Stimulated activated CD8-positive, alpha-beta memory T cell treated with anti-CD3 and anti-CD28 coated beads, Interleukin-12 subunit alpha, Interleukin-12 subunit beta, amount 100 ng/mL, for 1 hour (primary cell): ENCODE results near the gene TPPP.

ENCODE experiments used
- DNase-seq: peaks from one replicate; pipeline ENCODE4 v3.0.0-alpha.2; 2020; ENCODE audit warnings: low read depth

Gene TPPP

DNA sequence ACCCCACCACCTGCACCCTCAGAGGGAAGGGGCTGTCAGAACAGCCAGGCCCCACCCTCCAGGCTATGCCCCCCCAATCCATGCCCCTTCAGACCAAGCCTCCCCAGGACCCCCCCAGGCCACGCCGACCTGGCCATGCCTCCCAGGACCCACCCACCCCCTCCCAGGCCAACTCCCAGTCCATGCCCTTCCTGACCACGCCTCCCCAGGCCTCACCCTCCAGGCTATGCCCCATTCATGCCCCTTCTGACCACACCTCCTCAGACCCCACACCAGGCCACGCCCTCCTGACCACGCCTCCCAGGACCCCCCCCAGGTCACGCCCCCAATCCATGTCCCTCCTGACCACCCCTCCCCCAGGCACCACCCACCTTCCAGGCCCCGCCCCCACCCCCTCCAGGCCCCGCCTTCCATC, 27.6 kb downstream of the TPPP start:
- no peak for DNase-seq

DNA sequence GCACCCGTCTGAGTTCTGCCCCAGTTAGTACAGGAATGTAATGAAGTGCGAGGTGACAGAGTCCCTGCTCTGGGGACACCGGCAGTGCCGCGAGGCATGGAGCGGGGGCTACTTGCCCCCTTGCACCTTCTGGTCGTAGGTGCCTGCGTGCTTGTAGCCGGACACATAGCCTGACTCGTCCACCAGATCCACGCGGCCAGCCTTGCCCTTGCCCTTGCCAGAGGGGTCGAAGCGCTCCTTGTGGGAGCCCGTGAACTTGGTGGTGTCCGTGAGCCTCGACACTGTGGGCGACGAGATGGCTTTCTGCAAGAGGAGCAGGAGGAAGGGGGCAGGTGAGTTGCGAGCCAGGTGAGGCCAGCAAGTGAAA, 28.2 kb downstream of the TPPP start:
- no peak for DNase-seq

DNA sequence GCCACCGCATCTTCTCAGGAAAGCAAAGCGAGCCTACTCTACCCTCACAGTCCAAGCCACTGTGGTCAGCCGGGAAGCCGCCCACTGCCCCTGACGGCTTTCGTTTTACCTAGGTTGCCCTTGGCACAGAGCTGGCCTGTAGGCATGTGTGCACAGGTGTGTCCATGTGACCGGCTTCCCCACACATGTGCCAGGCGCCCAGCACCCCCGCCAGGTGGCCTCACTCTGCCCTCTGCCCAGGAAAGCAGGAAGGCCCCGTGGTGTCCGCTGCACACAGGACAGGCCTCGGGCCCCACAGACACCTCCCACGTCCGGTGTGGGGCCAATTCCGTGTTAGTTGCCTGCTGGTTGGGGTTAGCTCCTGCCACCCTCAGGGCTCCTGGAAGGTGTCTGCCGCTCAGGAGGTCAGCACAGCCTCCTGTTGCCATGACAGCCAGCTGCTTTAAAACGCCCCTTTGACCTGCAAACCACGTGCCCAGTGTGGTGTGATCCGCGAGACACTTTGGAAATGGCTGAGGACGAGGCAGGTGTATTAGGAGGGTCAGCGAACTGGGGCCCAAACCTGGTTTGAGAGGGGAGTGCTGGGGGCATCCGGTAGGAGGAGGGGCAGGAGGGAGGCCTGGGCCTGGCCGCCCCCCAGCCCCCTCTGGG, 28.7 kb downstream of the TPPP start:
- DNase-seq, result no peak

DNA sequence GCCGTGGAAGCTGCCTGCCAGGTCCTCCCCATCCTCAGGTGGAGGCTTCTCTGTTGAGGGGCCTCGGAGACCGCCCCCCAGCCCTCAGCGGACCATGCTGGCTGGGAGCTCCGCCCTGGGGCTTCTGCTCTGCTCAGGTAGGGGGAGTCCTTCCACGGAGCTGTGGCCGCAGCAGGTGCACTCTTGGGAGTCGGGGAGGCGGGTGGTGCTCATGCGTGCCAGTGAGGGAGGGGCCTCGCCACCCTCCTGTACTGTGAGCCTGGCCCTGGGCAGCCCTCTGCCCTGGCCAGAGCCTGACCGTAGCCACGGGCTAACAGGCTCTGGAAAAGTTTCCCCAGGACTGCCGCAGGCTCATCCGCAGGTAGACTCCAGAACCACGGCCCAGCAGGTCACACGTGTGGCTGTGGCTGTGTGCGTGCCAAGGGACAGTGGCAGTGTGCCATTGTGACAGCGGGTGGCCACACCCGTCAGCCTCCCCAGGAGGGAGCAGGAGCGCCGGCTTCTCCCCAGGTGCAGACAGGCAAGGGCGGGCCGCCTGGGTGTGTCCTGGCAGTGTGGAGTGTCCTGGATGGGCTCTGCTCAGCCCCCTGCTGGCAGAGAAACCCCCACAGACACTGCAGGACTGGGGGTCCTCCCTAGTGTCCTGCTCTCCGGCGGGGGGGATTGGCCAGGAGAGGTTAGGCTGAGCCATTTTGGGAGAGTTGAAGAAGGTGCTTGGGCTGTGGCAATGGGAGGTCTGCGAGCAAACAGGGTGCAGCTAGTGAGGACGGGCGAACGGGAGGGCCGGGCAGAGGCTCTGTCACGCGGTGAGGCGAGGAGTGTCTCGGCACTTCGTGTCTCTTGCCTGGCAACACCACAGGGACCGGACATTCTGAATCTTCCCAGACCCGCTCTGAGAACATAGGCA, 29.5 kb downstream of the TPPP start:
- DNase-seq, result no peak

DNA sequence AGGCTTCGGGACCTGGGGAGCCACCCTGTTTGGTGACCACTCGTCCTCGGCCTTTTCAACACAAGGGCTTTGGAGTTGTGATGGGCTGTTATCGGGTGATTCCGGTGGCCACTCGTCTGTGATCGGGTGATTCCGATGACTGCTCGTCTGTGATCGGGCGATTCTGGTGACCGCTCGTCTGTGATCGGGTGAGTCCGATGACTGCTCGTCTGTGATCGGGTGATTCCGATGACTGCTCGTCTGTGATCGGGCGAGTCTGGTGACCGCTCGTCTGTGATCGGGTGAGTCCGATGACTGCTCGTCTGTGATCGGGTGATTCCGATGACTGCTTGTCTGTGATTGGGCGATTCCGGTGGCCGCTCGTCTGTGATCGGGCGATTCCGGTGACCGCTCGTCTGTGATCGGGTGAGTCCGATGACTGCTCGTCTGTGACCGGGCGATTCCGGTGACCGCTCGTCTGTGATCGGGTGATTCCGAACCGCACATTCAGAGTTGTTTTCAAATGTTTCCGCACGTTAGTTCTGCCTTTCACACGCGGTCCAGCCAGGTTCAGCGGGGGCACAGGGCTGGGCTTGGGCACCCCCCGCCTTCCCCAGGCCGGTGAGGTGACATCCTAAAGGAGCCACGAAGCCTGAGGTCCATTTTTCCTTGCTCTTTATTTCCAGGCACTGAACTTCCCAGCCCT, 30.3 kb downstream of the TPPP start:
- DNase-seq, result no peak

DNA sequence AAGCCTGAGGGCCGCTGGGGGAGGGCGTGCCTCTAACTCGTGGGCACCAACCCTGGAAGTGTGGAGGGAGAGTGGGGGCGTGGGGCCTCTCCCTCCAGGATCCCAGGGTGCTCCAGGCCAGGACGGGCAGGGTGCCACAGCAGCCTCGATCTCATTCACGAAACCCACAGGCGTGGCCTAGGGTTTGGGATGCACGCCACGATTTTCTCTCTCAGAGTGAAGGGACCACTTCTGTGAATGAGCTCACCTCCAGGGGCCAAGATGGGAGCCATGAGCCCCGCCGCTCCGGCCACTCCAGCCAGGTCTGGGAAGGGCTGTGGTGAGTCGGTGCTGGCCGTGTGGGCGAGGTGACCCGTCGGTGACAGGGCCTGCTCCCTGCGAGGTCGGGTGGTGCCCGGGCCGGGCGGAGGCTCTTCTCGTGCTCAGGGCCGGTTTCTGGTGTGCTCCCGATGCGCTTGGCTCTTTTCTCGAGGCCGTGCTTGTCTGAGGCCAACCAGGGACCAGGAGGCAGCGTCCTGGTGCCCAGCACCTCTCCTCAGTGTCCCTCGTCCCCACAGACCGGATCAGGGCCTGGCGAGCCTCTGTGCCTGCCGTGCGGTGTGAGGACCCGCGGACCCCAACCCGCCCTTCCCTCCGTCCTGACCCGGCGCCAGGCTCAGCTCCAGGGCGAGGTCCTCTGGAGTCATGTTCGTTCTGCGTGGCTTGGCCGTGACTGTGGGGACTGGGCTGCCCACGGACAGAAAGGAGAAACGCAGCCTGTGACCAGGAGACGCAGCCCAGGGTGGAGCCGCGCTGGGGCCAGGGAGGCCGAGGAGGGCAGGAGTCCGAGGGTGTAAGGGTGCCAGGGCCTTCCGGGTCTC, 31.0 kb downstream of the TPPP start:
- DNase-seq, result no peak

DNA sequence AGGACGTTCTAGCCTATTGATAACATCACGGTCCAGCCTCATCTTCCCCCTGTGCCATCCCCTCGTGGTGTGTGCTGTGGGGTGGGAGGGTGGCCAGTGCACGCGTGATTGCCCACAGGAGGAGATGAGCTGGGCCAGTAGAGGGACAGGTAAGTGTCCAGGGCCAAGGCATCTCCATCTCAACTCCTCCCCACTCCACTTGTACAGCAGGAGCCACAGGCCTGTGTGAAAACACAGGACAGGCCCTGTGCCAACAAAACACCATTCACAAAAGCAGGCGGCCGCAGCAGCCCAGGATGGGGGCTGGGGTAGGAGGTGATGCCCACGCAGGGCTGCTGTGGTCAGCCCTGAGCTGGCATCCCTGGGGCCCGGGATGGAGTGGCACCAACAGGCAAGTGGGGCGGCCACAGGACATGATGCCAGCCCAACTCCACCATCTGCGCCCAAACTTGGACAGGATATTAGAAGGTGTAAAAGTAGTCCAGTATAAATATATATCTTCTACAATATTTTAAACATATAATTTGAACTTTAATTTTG, 32.6 kb downstream of the TPPP start:
- DNase-seq, result no peak

DNA sequence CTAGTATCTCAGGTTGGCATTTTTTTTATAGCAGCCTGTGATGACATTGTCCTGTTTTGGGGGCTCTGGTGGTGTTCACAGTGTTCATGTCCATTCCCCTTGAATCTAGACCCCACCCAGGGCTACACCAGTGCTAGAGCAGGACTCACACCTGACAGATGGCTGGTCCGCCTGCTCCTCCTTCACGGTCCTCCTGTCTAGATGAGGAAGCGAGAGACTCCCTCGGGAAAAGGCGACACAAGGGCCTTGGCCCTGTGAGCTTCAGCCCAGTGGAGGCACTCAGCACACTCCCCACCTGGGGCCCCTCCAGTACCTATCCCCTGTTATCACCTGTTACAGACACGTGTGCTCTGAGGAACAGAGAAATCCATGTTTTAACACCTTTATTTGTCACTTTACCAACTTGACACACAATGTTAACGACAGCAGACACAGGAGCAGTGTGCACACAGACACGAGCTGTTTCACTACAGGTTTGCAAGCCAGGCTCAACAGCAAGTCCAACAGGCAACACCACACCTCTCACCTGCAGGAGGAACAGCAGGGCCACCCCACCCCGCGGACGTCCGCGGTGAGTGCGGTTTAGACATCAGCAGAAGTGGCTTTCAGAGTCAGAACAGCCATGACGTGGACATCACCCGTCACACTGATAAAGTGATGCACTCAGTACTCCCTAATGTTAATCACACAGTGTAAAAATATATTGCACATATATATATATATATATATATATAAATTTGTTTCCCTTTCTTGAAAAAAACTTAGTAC, 33.5 kb downstream of the TPPP start:
- DNase-seq, result no peak

DNA sequence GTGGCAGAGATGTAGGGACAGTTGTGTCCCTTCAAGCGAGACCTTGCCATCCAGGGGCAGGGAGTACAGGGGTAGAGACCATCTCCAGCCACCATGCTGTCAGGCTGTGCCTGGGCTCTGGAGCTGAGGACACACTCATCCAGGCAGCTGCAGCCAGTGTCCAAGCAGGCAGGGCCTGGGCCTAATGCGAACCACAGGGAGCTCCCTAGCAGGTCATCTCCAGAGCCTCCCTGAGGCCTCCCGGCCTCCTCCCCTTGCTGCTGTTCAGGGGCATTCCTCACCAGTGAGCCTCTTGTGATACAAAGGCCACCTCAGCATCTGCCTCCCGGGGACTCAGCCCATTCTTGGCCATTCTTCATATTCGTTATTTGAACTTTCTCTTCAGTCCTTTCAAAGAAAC, 35.0 kb downstream of the TPPP start:
- DNase-seq, result no peak

DNA sequence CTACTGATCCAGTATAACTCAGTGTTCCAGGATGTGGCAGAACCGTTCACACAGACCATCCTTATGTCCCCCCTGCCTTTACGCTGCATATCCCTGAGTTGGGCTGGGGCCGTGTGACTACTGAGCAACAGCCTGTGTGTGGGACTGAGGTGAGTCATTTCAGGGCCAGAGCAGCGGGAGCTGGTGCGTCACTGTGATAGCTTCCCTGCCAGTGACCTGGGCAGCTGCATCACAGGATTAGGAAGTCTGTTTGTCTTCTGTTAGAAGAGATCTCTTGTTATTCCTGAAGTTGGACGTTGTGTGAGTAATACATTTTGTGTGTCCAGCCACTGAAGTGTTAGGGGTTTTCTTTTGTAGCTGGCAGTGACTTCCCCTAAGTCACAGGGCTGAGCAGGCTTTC, 35.6 kb downstream of the TPPP start:
- DNase-seq, result no peak

DNA sequence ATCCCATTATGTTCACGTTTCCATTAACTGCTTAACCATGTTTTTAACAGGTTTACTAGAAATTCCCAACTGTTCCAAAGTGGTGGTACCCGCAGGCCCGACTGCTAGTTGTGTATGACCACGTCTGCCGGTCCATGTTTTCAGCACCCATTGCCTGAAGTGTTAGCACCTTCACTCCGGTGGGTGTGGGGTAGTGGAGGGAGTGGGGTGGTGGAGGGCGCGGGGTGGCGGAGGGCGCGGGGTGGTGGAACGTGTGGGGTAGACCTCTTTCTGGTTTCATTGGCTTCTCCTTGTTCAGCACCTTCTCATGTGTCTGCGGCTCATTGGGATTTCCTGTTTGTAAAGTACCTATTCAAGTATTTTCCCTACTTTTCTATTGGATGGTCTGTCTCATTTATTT, 37.7 kb downstream of the TPPP start:
- no peak for DNase-seq

DNA sequence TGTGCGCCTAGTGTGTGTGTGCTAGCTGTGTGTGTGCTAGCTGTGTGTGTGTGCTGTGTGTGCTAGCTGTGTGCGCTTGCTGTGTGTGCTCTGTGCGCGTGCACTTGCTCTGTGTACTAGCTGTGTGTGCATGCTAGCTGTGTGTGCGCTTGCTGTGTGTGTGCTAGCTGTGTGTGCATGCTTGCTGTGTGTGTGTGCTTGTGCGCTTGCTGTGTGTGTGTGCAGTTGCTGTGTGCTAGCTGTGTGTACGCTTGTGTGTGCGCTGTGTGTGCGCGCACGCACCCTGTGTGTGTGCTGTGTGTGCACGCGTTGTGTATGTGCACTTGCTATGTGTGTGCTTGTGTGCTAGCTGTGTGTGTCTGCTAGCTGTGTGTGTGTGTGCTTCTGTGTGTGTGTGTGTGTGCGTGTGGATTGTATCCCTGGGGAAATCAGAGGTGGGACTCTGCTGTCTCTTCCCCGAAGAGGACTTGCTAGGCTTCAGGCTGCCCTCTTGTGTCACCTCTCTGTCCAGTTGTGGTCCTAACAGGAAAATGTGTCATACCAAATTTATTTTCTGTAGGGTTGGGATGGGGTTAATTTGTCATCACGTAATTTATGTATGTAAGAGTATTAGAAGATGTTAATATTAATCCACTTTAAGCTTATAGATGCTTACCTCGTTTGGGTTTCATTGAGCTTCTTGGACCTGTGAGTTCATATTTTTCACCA, 38.9 kb downstream of the TPPP start:
- no peak for DNase-seq

DNA sequence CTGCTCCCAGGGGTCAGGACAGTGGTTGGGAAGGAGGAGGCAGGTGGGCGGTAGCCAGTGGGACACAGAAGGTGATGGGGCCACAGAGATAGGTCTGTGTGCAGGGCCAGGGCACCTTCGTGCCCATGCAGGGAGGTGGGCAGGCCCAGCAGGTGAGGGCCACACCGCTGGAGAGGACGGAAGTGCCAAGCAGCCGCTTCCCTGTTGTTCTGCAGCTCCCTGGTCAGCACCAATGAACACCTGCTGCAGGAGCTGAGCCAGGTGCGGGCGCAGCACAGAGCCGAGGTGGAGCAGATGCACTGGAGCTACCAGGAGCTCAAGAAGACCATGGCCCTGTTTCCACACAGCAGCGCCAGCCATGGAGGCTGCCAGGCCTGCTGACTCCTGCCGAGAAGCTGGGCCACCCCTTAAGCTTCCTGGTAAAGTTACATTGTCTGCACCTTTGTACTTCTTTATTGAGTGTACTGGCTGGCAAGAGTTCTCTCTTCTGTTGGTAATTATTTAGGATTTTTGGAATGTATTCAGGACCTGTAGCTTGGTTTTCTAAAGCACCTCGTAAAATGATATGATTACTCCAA, 40.3 kb downstream of the TPPP start:
- DNase-seq, result no peak

DNA sequence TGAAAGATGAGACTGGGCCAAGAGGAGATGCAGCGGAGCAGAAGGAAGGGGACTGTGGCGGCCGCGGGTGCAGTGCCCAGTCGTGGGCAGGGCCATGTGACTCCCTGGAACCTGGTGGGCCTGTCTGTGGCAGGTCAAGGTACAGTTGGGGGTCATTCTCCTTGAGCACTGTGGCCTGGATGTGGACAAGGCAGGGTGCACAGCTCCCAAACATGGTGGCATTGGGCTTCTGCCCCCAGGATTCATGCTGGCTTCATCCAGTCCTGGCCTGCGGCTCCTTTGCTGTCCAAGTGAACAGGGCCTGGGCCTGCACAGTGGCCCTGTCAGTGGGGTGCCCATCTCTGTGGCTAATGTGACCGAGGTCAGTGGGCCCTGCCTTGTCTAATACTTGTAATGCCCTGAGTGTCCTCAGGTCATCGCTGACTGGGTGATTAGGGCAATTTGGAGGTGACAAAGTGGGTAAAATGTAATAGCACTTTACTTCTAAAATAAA, 41.1 kb downstream of the TPPP start:
- no peak for DNase-seq

DNA sequence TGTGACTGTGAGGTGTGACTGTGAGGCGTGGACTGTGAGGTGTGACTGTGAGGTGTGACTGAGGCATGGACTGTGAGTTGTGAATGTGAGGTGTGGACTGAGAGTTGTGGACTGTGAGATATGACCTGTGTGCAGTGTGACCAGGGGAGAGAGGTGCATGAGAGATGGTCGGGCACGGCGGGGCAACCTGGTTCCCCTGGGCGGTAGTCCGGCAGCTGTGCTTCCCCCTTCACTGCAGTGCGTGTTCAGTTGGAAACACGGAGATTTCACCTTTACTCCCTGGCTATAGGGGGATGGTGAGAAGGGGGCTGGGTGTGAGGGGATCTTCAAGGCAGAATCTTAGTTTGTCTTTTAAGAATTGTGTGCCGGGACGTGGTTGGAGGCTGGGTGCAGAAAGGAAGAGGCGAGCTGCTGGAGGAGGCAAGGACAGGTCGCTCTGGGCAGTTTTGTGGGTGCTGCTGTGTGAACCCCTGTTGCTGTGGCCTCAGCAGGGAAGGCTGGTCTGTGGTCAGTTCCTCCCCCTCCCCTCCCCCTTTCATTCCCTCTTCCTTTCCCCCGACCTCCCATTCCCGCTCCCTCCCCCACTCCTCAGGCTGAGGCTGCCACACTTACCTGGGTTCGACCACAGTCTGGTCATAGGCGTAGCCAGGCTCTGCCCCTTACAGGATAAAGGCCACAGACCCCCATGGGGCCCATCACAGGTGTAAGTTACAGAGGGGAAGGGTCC, 41.7 kb downstream of the TPPP start:
- no peak for DNase-seq

DNA sequence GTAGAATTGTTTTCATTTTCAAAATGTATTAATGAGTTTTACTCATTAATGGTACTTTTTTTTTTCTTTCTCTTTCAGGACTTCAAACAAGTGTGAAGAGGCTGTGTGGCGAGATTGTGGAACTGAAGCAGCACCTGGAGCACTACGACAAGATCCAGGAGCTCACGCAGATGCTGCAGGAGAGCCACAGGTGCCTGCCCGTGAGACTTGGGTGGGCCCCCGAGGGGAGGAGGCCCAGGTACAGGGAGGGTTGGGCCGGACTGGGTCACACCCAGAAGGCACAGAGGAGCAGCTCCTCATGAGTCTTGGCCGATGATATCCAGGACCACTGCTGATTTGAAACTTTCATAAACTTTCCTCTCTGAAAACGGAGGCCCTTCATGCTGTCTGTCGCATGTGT, 45.4 kb downstream of the TPPP start:
- DNase-seq, result no peak

DNA sequence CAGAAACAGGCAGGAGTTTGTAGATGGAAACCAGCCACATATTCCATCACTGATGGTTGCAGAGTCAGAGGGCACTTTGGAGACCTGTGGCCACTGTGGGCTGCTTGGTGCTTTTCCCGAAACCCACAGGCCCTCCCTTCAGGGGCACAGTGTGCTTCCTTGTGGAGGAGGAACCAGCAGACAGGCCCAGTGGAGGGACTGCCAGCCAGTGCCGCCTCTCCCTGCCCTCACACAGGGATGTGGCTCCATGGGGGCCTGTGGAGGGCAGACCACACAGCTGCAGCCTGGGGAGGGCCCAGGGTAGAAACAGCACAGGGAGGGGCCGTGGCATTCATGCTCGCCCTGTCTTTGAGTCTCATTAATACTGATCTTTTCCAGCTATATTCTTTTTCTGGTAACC, 45.8 kb downstream of the TPPP start:
- DNase-seq, result no peak

DNA sequence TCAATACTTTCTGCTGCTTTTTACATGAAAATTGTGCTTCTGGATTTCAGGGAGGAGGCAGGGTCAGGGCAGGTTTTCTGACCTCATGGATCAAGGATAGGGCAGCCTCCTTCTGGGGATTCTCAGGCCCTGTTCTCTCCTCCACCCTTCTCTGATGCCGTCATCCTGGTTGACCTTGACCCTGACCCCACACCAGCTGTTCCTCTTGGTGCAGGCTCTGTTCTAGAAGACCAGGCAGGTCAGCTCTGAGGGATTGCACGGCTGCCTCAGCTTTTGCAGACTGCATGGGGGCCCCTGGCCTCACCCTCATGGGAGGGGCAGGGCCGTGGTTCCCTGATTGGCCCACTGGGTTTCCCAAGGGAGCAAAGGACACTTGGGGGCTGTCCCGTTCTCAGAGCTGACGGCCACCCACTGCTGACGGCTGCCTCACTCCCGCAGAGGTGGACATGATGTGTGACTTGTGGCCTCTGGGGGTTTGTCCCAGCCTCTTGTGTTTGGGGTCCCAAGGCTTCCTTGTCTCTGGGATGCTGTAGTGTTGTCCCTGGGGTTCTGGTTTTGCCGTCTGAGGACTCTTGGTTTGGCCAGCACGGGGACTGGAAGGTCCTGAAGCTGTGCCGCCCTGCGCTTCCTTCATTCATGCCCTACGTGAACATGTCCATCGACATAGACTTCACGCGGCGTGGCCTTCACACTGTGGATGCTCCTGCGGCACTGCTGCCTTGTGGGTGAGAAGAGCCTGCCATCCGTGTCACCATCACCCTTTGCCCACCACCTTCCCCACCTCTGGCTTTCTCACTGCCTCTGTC, 46.6 kb downstream of the TPPP start:
- no peak for DNase-seq
